Stimulated activated CD8-positive, alpha-beta memory T cell treated with anti-CD3 and anti-CD28 coated beads, Interleukin-15, amount 100 ng/mL, for 24 hours (primary cell): ENCODE measurements around the gene PDE9A.

Experiments
- DNase-seq: peaks from one replicate; pipeline ENCODE4 v3.0.0-alpha.2; 2020; ENCODE audit warnings: low read depth

Gene PDE9A

GRCh38 chr21:42642219-42642745 lies 11.1 kb upstream of the PDE9A start:
- no peak for DNase-seq

DNA sequence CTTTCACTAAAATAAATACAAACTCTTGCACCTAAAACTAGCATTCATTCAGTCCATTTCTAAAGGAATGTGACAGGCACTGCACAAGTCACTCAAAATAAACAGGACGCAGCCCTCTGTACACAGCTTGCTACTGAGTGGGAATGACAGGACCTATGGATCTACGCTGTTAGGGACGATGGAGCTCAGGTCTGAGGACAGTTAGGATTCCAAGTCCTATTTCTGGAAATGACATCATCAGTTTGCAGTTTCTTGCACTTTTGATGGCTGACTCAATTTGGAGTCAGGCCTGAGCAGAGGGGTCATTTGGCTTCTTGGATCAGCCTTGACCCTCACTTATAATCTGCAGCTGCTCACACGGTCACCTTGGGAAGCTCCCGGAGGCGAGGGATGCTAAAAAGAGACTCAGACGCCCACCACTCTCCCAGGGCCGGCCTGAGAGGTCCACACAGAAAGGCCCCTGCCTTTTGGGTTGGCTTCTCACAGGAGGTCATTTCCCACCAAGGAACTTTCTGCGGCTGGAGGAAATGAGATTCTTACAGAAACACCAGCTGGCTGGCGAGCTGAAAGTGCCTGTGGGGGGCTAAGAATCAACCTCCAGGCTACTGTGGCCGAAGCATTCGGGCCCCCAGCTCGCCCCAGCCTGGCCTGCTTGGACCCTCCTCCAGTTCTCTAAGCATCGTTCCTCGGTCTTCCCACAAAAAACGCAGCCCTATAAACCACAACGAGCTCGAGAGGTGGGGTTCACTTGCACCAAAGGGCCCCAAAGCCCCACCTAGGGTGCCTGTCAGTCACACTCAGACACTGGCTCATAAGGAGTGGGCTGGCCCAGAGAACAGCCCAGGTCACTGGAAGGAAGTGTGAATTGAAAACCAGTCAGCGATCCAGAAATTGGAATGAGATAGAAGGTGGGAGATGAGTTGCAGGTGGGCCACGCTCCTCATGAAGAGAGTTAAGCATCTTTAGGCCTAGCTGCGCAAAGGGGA lies 8.9 kb upstream of the PDE9A start:
- DNase-seq, result no peak

GRCh38 chr21:42645211-42646075 lies 8.0 kb upstream of the PDE9A start:
- no peak for DNase-seq

- no peak for DNase-seq
These were observed 7.2 kb upstream of the PDE9A start for GRCh38 chr21:42646076-42646825.

DNA sequence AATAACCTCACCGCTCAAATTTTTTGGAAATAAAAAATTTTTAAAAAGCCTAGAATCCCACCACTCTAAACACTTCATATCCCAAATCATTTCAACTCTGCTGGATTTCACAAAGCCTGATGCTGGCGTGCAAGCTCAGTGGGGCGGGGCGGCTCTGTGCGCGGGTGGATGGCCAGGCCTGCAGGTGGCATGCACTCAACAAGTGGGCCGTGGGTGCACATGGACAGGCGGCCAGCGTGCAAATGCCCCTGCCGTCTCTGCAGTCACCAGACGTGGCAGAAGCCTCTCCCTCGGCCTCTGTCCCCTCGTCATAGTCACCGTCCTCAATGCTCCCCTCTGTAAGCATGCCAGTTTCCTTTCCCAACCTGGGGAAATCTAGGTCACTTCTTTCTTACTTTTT lies 6.6 kb upstream of the PDE9A start:
- DNase-seq, result no peak

DNA sequence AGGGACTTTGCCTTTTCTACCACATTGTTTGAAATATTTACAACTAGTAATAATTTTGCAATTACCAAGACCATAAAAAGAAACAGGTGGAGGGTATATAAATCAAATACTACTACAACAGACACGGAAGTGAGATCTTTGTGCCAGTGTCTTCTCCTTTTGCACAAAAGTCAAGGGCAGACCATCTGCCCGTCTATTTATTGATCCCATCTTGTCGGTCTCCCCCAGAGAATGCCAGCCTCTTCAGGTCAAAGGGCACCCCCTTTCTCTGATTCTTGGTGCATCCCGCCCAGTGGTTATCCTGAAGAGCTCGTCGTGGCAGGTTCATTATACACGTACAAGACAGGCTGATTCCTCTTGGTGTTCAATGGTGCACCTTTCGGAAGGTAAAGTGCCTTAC lies 4.8 kb upstream of the PDE9A start:
- DNase-seq, result no peak

- no peak for DNase-seq
These were observed 4.0 kb upstream of the PDE9A start for GRCh38 chr21:42649122-42650032.

- DNase-seq, result no peak
These were observed 3.4 kb upstream of the PDE9A start for GRCh38 chr21:42650033-42650370.

- DNase-seq, result no peak
These were observed 2.7 kb upstream of the PDE9A start for GRCh38 chr21:42650441-42651421.

DNA sequence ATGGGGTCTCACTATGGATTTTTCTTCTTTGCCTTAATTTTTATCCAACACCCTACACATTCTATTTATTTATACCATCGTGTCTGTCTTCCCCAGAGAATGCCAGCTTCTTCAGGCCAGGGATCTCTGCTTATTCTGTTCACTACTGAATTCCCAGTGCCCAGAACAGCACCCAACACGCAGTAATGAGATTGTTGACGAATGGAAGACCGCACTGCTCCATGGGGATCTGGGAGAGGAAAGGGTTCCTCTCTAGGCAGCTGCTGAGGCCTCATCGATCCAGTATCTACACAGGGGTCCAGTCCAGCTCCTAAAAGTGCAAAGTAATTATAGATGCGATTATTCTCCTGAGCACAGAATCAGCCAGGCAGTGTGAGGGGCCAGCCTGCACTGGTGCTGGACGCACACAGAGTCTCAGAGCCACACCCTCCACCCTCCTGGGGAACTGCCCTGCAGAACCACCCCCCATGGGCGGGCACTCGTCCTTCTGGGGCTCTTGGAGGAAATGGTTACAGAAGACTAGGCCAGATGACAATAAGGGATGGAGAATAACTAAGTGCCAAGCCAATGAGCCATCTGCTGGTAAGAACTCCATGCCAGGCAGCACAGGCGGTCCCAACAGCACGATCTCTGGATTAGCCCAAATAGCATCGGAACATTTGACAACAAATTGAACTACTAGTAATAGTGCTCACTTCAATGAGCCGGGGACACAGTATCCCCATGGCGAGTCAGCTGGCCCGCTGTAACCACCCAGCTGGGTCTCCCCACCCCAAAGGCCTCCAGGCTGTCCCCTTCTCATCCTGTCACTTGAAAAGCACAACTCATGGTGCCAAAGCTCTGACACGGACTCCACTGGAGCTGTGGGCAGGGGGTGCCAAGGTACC lies 1.7 kb upstream of the PDE9A start:
- DNase-seq, result no peak

GRCh38 chr21:42652527-42653230 lies 742 bp upstream of the PDE9A start:
- no peak for DNase-seq

- no peak for DNase-seq
These were observed 925 bp downstream of the PDE9A start for GRCh38 chr21:42654179-42654912.

GRCh38 chr21:42654913-42655795 lies 1.7 kb downstream of the PDE9A start:
- no peak for DNase-seq

DNA sequence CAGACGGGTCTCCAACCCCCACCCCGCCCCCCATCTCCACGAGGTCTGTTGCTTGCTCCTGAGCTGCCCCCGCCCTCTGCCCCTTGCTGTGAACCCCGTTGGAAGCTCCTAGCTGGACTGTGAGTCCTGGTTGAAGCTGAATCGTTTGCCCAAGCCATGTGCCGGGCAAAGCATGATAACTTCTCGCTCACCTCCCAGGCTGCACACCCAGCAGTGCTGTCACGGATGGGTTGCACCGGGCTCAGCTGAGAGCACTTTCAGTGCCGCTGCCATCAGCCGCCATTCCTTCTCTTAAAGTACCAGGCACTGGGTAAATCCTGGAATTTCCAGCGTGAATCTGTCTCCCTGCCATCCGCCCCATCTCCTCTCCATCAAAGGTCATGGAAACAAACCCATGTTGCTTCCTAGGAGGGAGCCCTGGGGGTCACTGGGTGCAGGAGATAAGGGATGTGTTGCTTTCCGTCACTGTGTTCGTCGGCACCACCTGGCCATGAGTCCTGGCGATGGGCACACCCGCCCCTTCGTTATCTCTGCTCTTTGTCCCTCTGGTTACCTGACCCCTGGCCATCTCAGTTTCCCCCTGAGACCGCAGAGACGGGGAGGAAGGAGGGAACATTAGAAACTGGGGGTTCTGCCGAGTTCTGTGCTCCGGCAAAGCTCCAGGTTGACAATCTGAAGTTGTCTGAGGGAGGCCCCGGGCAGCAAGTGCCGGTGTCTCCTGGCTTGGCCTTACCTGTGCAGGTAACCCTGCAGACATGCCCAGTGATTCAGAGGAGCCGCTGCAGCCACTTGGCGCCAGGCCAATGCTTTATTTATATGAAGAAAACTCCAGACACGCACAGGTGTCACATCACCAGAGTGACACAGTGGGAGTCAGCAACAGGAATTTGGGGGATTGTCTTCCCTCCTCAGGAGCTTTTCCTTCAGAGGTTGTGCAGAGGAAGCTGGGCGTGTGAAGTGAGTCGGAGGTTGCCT lies 2.7 kb downstream of the PDE9A start:
- no peak for DNase-seq

- DNase-seq, result no peak
These were observed 3.5 kb downstream of the PDE9A start for GRCh38 chr21:42656872-42657271.
